T47D (cell line): ENCODE measurements around the gene FOLR1.

Experiments used
- DNase-seq, 2 experiments: peaks; one replicate each; pipeline versions ENCODE4 v3.0.0 to v3.0.0-alpha.2; 2011 to 2012; ENCODE audit warnings: low read depth in 1 of 2, low spot score in 1 of 2
- JUND ChIP-seq: IDR thresholded peaks from 2 replicates; pipeline ENCODE4 v1.6.1; 2012; ENCODE audit warnings: low read depth
- in situ Hi-C: cut with HindIII; loops from 2 replicates; pipeline ENCODE4 v1.10.0; 2016; ENCODE audit warnings: low sequenced_read_pairs, low pct_unique_long_range_greater_than_20kb

Gene FOLR1

GRCh38 chr11:72230764-72231365 is 38.9 kb downstream of the FOLR1 start:
- no peak for TF ChIP-seq JUND
- DNase-seq = no peak
- in situ Hi-C loops = no loop called here

- in situ Hi-C loops = no loop called here
- no peak for TF ChIP-seq JUND
- DNase-seq = no peak
Measured at GRCh38 chr11:72231396-72232259, 39.7 kb downstream of the FOLR1 start.

GRCh38 chr11:72232260-72233055 is 40.5 kb downstream of the FOLR1 start:
- in situ Hi-C loops = no loop called here
- no peak for DNase-seq
- TF ChIP-seq JUND = no peak

GRCh38 chr11:72233056-72233772 is 41.3 kb downstream of the FOLR1 start:
- TF ChIP-seq JUND = no peak

GRCh38 chr11:72233773-72234513 is 42.0 kb downstream of the FOLR1 start:
- in situ Hi-C loops = no loop called here
- TF ChIP-seq JUND = no peak
- no peak for DNase-seq

More at GRCh38 chr11:72233056-72233772, 41.3 kb downstream of the FOLR1 start:
- DNase-seq = no peak
- in situ Hi-C loops = no loop called here

GRCh38 chr11:72234514-72234830 is 42.5 kb downstream of the FOLR1 start:
- DNase-seq = no peak
- TF ChIP-seq JUND = no peak
- in situ Hi-C loops = no loop called here

GRCh38 chr11:72234920-72235319 is 43.0 kb downstream of the FOLR1 start:
- no peak for DNase-seq
- TF ChIP-seq JUND = no peak
- in situ Hi-C loops = no loop called here

GRCh38 chr11:72235351-72236057 is 43.6 kb downstream of the FOLR1 start:
- TF ChIP-seq JUND = no peak
- in situ Hi-C loops = no loop called here
- no peak for DNase-seq

- in situ Hi-C loops = no loop called here
- TF ChIP-seq JUND = no peak
- DNase-seq = no peak
Measured at GRCh38 chr11:72236083-72236697, 44.2 kb downstream of the FOLR1 start.

GRCh38 chr11:72236774-72237111 is 44.8 kb downstream of the FOLR1 start:
- DNase-seq = no peak
- TF ChIP-seq JUND = no peak
- in situ Hi-C loops = no loop called here
